ENCODE results near the gene RUNX1. TPM values are rescaled to one million over a fixed set of nuclear protein-coding genes. Genes with fewer than 3 reads are reported as not detected.

Gene RUNX1
- total and polyA plus RNA-seq, 2 donors (not counting 3 experiments of a cell fraction or from before 2014, with no cell fraction given), result 4.6 to 17.9 TPM

DNA sequence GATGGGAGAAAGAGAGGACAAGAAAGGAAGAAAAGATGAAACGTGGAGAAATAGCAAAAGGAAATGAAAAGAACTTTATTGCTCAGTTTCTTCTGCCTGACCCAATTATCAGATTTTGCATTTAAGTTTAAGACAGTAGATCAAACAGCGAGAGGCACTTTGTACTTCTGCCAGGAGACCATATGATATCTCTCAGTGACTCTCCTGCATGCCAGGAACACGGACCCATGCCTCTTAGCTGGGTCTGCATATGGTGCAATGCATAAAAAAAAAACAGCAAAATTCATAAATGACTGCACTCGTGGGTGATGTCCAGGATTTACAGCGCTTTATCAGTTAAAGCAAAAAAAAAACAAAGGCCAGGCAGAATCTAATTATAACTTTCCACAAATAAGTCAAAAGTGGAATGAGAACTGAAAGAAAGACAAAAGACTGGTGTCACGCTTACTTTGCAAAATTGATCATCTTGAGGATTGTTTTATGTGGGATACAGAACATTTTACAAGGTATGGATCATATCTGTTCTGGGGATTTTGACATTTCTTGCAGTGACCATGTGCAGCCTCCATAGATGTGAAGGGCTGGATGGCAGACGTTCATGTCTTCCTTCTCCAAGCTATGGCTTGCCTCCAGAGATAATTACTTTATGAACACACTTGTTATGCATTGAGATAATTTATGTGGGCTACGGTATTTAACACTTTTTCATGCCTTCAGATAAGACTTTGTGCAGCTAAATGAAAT is 79.5 kb downstream of the RUNX1 start:
- Histone ChIP-seq H3K79me2 (ENCODE audit: control insufficient read depth, insufficient read depth, low read length) (no peaks in the 10 kb centered on the region), H2AFZ (ENCODE audit: low read depth, low read length) (no peak overlapping the region), H3K4me1 (ENCODE audit: control insufficient read depth, extremely low read depth, insufficient read depth, low read length) (peaks cover 15% of the 10 kb centered on the region), H3K9me3 (replicated peaks; ENCODE audit: control insufficient read depth, insufficient read depth, low read length) (no peaks in the 10 kb centered on the region), H4K20me1 (replicated peaks; ENCODE audit: control insufficient read depth, extremely low read depth, insufficient read depth, low read length) (no peaks in the 10 kb centered on the region), H3K4me2 (ENCODE audit: insufficient read depth, low read length) (no peak overlapping the region), H3K36me3 (ENCODE audit: control insufficient read depth in 2 of 2, extremely low read depth in 1 of 2, insufficient read depth in 2 of 2, low read length in 2 of 2) (no peaks in the 10 kb centered on the region), H3K27me3 (ENCODE audit: control insufficient read depth in 2 of 2, insufficient read depth in 2 of 2, low read length in 2 of 2) (peaks cover 8 to 10% of the 10 kb centered on the region in 2 experiments), H3K9me1 (replicated peaks; ENCODE audit: control insufficient read depth, extremely low read depth, insufficient read depth, low read length) (no peaks in the 10 kb centered on the region), H3K4me3 (replicated peaks in 1 of 3; ENCODE audit: insufficient read depth in 1 of 3, low read depth in 1 of 3, low read length in 3 of 3) (no peak overlapping the region), H3K27ac (ENCODE audit: insufficient read depth, low read depth, low read length) (no peak overlapping the region), H3K9ac (replicated peaks; ENCODE audit: extremely low read depth, insufficient read depth, low read length) (no peak overlapping the region)
- no peak for FAIRE-seq
- TF ChIP-seq MYC (IDR thresholded peaks at IDR 0.05; ENCODE audit: low read depth, low read length), result no peak
- no peak for TF ChIP-seq JUN (IDR thresholded peaks at IDR 0.05; ENCODE audit: borderline replicate concordance, insufficient read depth, insufficient read length, low read depth)
- TF ChIP-seq EZH2 (IDR thresholded peaks at IDR 0.05; ENCODE audit: borderline replicate concordance, low read depth, low read length, severe bottlenecking), result no peak
- TF ChIP-seq POLR2A (IDR thresholded peaks at IDR 0.05; ENCODE audit: low read depth, low read length), result no peak
- TF ChIP-seq GATA2 (IDR thresholded peaks at IDR 0.05; ENCODE audit: insufficient read depth, insufficient read length, low read depth, low read length), result no peak
- TF ChIP-seq, protein P1, sequence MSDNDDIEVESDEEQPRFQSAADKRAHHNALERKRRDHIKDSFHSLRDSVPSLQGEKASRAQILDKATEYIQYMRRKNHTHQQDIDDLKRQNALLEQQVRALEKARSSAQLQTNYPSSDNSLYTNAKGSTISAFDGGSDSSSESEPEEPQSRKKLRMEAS (IDR thresholded peaks at IDR 0.05; ENCODE audit: insufficient read depth, insufficient read length), result no peak
- TF ChIP-seq, protein P2, sequence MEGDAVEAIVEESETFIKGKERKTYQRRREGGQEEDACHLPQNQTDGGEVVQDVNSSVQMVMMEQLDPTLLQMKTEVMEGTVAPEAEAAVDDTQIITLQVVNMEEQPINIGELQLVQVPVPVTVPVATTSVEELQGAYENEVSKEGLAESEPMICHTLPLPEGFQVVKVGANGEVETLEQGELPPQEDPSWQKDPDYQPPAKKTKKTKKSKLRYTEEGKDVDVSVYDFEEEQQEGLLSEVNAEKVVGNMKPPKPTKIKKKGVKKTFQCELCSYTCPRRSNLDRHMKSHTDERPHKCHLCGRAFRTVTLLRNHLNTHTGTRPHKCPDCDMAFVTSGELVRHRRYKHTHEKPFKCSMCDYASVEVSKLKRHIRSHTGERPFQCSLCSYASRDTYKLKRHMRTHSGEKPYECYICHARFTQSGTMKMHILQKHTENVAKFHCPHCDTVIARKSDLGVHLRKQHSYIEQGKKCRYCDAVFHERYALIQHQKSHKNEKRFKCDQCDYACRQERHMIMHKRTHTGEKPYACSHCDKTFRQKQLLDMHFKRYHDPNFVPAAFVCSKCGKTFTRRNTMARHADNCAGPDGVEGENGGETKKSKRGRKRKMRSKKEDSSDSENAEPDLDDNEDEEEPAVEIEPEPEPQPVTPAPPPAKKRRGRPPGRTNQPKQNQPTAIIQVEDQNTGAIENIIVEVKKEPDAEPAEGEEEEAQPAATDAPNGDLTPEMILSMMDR (IDR thresholded peaks at IDR 0.05; ENCODE audit: extremely low read depth in 1 of 2, insufficient read depth in 1 of 2, low read depth in 1 of 2, low read length in 2 of 2), result no peak
- TF ChIP-seq FOS (IDR thresholded peaks at IDR 0.05; ENCODE audit: borderline replicate concordance, insufficient read depth, low read length), result no peak
- no peak for TF ChIP-seq POLR2AphosphoS5 (IDR thresholded peaks at IDR 0.05; ENCODE audit: insufficient read depth, low read depth, low read length)
- dilution Hi-C loops (cut with MboI; ENCODE audit: extremely low pct_ligation_motif_present, low sequenced_read_pairs) (no loop called here), intact Hi-C loops (cut with micrococcal nuclease) (no loop called here)
- BruUV-seq (replicated peaks), result no TSS peak
- ChIA-PET CTCF (no interaction called here), POLR2A (no interaction called here)
- DNase-seq (ENCODE audit: low read depth, low spot score), result no peak

Measured in endothelial cell of umbilical vein (primary cell).